Vagina (tissue), 2 donors: ENCODE measurements around the gene SERPINI2. TPM values are rescaled to one million over a fixed set of nuclear protein-coding genes. Genes with fewer than 3 reads are reported as not detected.

Source experiments
- DNase-seq, 2 donors: peaks; one replicate each; pipeline ENCODE4 v3.0.0-alpha.2; 2017; ENCODE audit errors: extremely low spot score in 2 of 2
- H3K27ac ChIP-seq: fragments of 200-600 bp; sonication (generic); one replicate; pipeline ENCODE4 v1.5.1; 2019
- H3K27me3 ChIP-seq: fragments of 200-600 bp; sonication (generic); one replicate; pipeline ENCODE4 v1.5.1; 2019
- H3K36me3 ChIP-seq, 2 donors: fragments of 200-600 bp; sonication (generic); one replicate each; pipeline ENCODE4 v1.5.1; 2017 to 2019
- H3K4me1 ChIP-seq: fragments of 200-600 bp; sonication (generic); one replicate; pipeline ENCODE4 v1.5.1; 2019
- H3K4me3 ChIP-seq, 2 donors: fragments of 200-600 bp; sonication (generic); 1 replicate in 1 of 2; 2 replicates in 1 of 2; pipeline ENCODE4 v1.5.1; 2016 to 2019
- H3K9me3 ChIP-seq: fragments of 200-600 bp; sonication (generic); one replicate; pipeline ENCODE4 v1.5.1; 2019
- POLR2A ChIP-seq, 2 donors: fragments of 450-650 bp; IDR thresholded peaks; one replicate each; pipeline ENCODE4 v1.6.1; 2017; ENCODE audit warnings: antibody characterized with exemption in 2 of 2, mild to moderate bottlenecking in 2 of 2, moderate library complexity in 2 of 2
- POLR2AphosphoS5 ChIP-seq, 2 donors: sonication (generic); formaldehyde crosslinking; IDR thresholded peaks; one replicate each; pipeline ENCODE4 v1.9.0; 2017; ENCODE audit warnings: antibody characterized with exemption in 2 of 2, mild to moderate bottlenecking in 2 of 2, low read depth in 1 of 2; ENCODE audit not compliant: insufficient read depth in 1 of 2
- intact Hi-C: fragments of 100-400 bp; cut with DNase I; formaldehyde crosslinking; loops from one replicate; pipeline ENCODE4 v1.15.1; 2023
- total RNA-seq: library from RNA; depleted of rRNA; stranded (reverse); fragments of >200 nt; gene quantifications from one replicate; pipeline ENCODE4 v1.2.3, GENCODE V29; 2016
- TF ChIP-seq, protein P1 (sequence below), 3 experiments: fragments of 450-650 bp in 2 of 3; fragments of 200-600 bp in 1 of 3; sonication (generic) in 1 of 3; IDR thresholded peaks; one replicate each; pipeline ENCODE4 v1.5.1; 2017 to 2019; ENCODE audit warnings: antibody characterized with exemption in 3 of 3, mild to moderate bottlenecking in 2 of 3, moderate library complexity in 2 of 3

SERPINI2 gene
- total RNA-seq, 1 donor from 2014 or later, result not detected

- no peak overlapping the region for H3K4me3 ChIP-seq
- TF ChIP-seq POLR2A (IDR thresholded peaks at IDR 0.05) (no peak), POLR2AphosphoS5 (IDR thresholded peaks at IDR 0.05; ENCODE audit: insufficient read depth in 1 of 2, low read depth in 1 of 2) (no peak)
- TF ChIP-seq, protein P1, sequence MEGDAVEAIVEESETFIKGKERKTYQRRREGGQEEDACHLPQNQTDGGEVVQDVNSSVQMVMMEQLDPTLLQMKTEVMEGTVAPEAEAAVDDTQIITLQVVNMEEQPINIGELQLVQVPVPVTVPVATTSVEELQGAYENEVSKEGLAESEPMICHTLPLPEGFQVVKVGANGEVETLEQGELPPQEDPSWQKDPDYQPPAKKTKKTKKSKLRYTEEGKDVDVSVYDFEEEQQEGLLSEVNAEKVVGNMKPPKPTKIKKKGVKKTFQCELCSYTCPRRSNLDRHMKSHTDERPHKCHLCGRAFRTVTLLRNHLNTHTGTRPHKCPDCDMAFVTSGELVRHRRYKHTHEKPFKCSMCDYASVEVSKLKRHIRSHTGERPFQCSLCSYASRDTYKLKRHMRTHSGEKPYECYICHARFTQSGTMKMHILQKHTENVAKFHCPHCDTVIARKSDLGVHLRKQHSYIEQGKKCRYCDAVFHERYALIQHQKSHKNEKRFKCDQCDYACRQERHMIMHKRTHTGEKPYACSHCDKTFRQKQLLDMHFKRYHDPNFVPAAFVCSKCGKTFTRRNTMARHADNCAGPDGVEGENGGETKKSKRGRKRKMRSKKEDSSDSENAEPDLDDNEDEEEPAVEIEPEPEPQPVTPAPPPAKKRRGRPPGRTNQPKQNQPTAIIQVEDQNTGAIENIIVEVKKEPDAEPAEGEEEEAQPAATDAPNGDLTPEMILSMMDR (IDR thresholded peaks at IDR 0.05), result no peak
- H3K27ac ChIP-seq, result no peak overlapping the region
- no peak for DNase-seq
- no peaks in the 10 kb centered on the region for H3K4me1 ChIP-seq
- intact Hi-C loops, result no loop called here
- H3K36me3 ChIP-seq, result no peaks in the 10 kb centered on the region
- peaks cover 3% of the 10 kb centered on the region for H3K9me3 ChIP-seq
- no peaks in the 10 kb centered on the region for H3K27me3 ChIP-seq
Measured at GRCh38 chr3:167487556-167487955, 13.7 kb upstream of the SERPINI2 start.

DNA sequence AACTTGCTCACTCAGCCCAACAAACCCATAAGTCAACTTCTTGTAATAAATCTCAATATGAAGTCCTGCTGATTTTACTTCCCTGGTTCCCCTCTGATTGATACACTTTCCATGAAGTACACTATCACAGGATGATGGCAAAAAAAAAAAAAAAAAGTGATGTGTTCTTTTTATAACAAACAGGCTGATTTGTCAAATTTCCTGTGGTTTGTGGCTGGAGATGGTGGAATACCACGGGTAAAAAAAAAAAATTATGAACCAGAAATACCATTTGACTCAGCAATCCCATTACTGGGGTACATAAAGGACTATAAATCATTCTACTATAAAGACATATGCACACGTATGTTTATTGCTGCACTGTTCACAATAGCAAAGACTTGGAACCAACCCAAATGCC is 10.7 kb upstream of the SERPINI2 start:
- Histone ChIP-seq H3K36me3 (no peaks in the 10 kb centered on the region), H3K4me1 (no peaks in the 10 kb centered on the region), H3K27ac (no peak overlapping the region), H3K4me3 (no peak overlapping the region), H3K27me3 (no peaks in the 10 kb centered on the region), H3K9me3 (peaks cover 3% of the 10 kb centered on the region)
- intact Hi-C loops, result no loop called here
- TF ChIP-seq POLR2A (IDR thresholded peaks at IDR 0.05) (no peak), POLR2AphosphoS5 (IDR thresholded peaks at IDR 0.05; ENCODE audit: insufficient read depth in 1 of 2, low read depth in 1 of 2) (no peak)
- TF ChIP-seq, protein P1 (IDR thresholded peaks at IDR 0.05), result no peak
- DNase-seq, result no peak

DNA sequence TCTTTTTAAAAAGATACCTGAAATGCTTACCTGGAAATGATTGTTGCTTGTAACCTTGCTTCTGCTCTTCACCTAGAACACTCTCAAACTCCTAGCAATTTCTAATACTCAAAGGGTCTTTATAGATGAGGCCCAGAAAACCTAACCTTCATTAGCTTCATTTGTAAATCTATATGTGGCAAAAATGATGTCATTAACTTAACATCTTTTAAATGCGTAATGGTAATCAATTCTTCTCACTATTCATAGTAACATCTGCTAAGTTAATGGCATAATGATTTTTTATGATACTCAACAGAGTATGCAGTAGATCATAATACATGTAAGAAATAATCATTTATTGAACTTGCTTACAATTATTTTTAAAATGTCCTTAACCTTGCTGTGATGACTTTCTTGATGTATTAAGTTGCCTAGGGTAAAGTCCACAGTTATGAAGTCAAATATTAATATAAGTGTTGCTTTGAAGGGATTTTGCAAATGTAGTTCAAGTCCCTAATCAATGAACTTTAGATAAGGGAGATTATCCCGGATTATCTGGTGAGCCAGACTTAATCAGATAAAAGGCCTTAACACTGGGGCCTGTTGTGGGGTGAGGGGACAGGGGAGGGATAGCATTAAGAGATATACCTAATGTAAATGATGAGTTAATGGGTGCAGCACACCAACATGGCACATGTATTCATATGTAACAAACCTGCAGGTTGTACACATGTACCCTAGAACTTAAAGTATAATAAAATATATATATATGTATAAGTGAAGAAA is 10.1 kb upstream of the SERPINI2 start:
- Histone ChIP-seq H3K27me3 (no peaks in the 10 kb centered on the region), H3K36me3 (no peaks in the 10 kb centered on the region), H3K4me3 (no peak overlapping the region), H3K27ac (no peak overlapping the region), H3K4me1 (no peaks in the 10 kb centered on the region), H3K9me3 (peaks cover 3% of the 10 kb centered on the region)
- DNase-seq, result no peak
- intact Hi-C loops, result no loop called here
- TF ChIP-seq, protein P1 (IDR thresholded peaks at IDR 0.05), result no peak
- TF ChIP-seq POLR2A (IDR thresholded peaks at IDR 0.05) (no peak), POLR2AphosphoS5 (IDR thresholded peaks at IDR 0.05; ENCODE audit: insufficient read depth in 1 of 2, low read depth in 1 of 2) (no peak)

- H3K27ac ChIP-seq, result no peak overlapping the region
- no peaks in the 10 kb centered on the region for H3K36me3 ChIP-seq
- H3K27me3 ChIP-seq, result no peaks in the 10 kb centered on the region
- H3K4me1 ChIP-seq, result no peaks in the 10 kb centered on the region
- H3K9me3 ChIP-seq, result no peaks in the 10 kb centered on the region
- no peak for DNase-seq
- intact Hi-C loops, result no loop called here
- H3K4me3 ChIP-seq, result no peak overlapping the region
- TF ChIP-seq, protein P1 (IDR thresholded peaks at IDR 0.05), result no peak
- TF ChIP-seq POLR2AphosphoS5 (IDR thresholded peaks at IDR 0.05; ENCODE audit: insufficient read depth in 1 of 2, low read depth in 1 of 2), result no peak
- TF ChIP-seq POLR2A (IDR thresholded peaks at IDR 0.05), result no peak
Measured at GRCh38 chr3:167481164-167481563, 7.3 kb upstream of the SERPINI2 start.

- intact Hi-C loops, result no loop called here
- Histone ChIP-seq H3K36me3 (no peaks in the 10 kb centered on the region), H3K27me3 (no peaks in the 10 kb centered on the region), H3K9me3 (no peaks in the 10 kb centered on the region), H3K27ac (no peak overlapping the region), H3K4me1 (no peaks in the 10 kb centered on the region), H3K4me3 (no peak overlapping the region)
- no peak for DNase-seq
- TF ChIP-seq POLR2AphosphoS5 (IDR thresholded peaks at IDR 0.05; ENCODE audit: insufficient read depth in 1 of 2, low read depth in 1 of 2), result no peak
- TF ChIP-seq POLR2A (IDR thresholded peaks at IDR 0.05), result no peak
- TF ChIP-seq, protein P1 (IDR thresholded peaks at IDR 0.05), result no peak
Measured at GRCh38 chr3:167480748-167481147, 6.9 kb upstream of the SERPINI2 start.
